ENCODE data around the gene CMBL. TPM values are rescaled to one million over a fixed set of nuclear protein-coding genes. Genes with fewer than 3 reads are reported as not detected.

CMBL gene
- total RNA-seq, 6 donors from 2014 or later: 8.0 to 19.1 (median 8.4) TPM

DNA sequence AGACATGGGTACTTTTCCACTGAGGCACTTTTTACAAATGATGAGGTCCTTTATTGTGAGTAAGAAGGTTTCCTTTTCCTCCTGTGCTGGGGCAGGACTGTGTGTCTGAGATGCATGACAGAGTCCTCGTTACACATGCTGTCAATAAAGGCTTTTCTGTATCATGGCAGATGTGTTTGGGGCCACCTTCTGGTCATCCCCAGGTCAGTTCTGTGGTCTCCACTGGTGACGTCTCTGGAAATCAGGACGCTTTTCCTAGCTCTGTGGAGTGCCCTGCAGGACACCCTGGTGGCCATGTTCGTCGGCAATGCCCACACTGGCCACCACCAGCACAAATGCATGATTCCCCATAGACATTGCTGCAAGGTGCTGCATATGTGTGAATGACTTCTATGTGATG lies 2.8 kb downstream of the CMBL start:
- H3K27me3 ChIP-seq: no peaks in the 10 kb centered on the region
- no peak overlapping the region for H3K4me3 ChIP-seq
- TF ChIP-seq EP300 (IDR thresholded peaks at IDR 0.05) (no peak), CTCF (IDR thresholded peaks at IDR 0.05) (no peak), POLR2A (IDR thresholded peaks at IDR 0.05) (no peak), POLR2AphosphoS5 (IDR thresholded peaks at IDR 0.05) (no peak)
- H3K36me3 ChIP-seq: no peaks in the 10 kb centered on the region
- peaks cover 0 to 17% (median 10%) of the 10 kb centered on the region in 4 donors for H3K4me1 ChIP-seq
- WGBS, 2 donors: 69 to 93% methylated on average over 4 to 5 of the region's 5 CpGs
- no peak overlapping the region for H3K27ac ChIP-seq
- no peaks in the 10 kb centered on the region for H3K9me3 ChIP-seq
- DNase-seq (no peak), ATAC-seq (ENCODE audit: low FRiP score in 2 of 2) (no peak)

DNA sequence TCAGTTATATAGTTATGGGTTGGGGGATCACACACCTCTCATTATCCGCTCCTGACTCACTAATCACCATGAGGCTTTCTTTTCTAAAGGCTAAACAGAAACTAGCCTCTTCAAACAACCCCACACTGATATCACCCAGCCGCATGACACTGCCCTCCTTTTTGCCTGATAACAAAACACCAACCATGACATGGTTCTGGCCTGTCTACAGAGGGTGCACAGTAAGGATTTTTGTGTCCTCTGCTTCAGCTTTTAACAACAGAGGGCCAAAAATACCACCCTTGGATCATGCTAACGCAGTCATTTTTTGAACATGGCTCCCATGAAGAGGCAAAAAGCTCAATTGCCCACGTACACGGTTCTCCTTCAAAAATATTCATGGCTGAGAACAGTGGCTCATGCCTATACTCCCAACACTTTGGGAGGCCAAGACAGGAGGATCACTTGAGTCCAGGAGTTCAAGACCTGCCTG lies 4.0 kb downstream of the CMBL start:
- TF ChIP-seq POLR2A (IDR thresholded peaks at IDR 0.05) (no peak), EP300 (IDR thresholded peaks at IDR 0.05) (no peak), CTCF (IDR thresholded peaks at IDR 0.05) (no peak), POLR2AphosphoS5 (IDR thresholded peaks at IDR 0.05) (no peak)
- Histone ChIP-seq H3K4me1 (peaks cover 0 to 17% (median 10%) of the 10 kb centered on the region in 4 donors), H3K36me3 (no peaks in the 10 kb centered on the region), H3K4me3 (no peak overlapping the region), H3K27ac (no peak overlapping the region), H3K9me3 (no peaks in the 10 kb centered on the region), H3K27me3 (no peaks in the 10 kb centered on the region)
- DNase-seq (no peak), ATAC-seq (ENCODE audit: low FRiP score in 2 of 2) (no peak)
- 69 to 94% methylated on average over 5 of the region's 5 CpGs for WGBS, 2 donors

GRCh38 chr5:10303201-10303600 lies 4.5 kb downstream of the CMBL start:
- no peak for ATAC-seq (ENCODE audit: low FRiP score in 2 of 2)
- H3K4me3 ChIP-seq: no peak overlapping the region
- no peaks in the 10 kb centered on the region for H3K9me3 ChIP-seq
- peaks cover 0 to 17% (median 10%) of the 10 kb centered on the region in 4 donors for H3K4me1 ChIP-seq
- WGBS, 2 donors: 54 to 69% methylated on average over 2 of the region's 2 CpGs
- no peaks in the 10 kb centered on the region for H3K27me3 ChIP-seq
- H3K27ac ChIP-seq: no peak overlapping the region
- H3K36me3 ChIP-seq: no peaks in the 10 kb centered on the region
- TF ChIP-seq POLR2A (IDR thresholded peaks at IDR 0.05): no peak
- no peak for TF ChIP-seq EP300 (IDR thresholded peaks at IDR 0.05)
- no peak for TF ChIP-seq POLR2AphosphoS5 (IDR thresholded peaks at IDR 0.05)
- TF ChIP-seq CTCF (IDR thresholded peaks at IDR 0.05): no peak
- no peak for DNase-seq

GRCh38 chr5:10301842-10302610 lies 5.7 kb downstream of the CMBL start:
- DNase-seq (peak; percentile 87 to 92), ATAC-seq (ENCODE audit: low FRiP score in 2 of 2) (peak; percentile 72 to 85)
- peak overlapping the region in 3 of 4 donors; percentile 14 to 20 (median 18) for H3K4me3 ChIP-seq
- H3K4me1 ChIP-seq: peaks cover 0 to 11% (median 7%) of the 10 kb centered on the region in 4 donors
- H3K9me3 ChIP-seq: no peaks in the 10 kb centered on the region
- H3K27ac ChIP-seq: peak overlapping the region in 1 of 4 donors; percentile 49
- 65 to 69% methylated on average over 8 to 11 of the region's 11 CpGs for WGBS, 2 donors
- no peaks in the 10 kb centered on the region for H3K36me3 ChIP-seq
- TF ChIP-seq POLR2A (IDR thresholded peaks at IDR 0.05) (no peak), CTCF (IDR thresholded peaks at IDR 0.05) (no peak), POLR2AphosphoS5 (IDR thresholded peaks at IDR 0.05) (no peak), EP300 (IDR thresholded peaks at IDR 0.05) (no peak)
- H3K27me3 ChIP-seq: no peaks in the 10 kb centered on the region
